Measurements from ENCODE around the gene DUOXA2. TPM values are rescaled to one million over a fixed set of nuclear protein-coding genes. Genes with fewer than 3 reads are reported as not detected.

Gene DUOXA2
- polyA plus RNA-seq, 2 of the 4 experiments (the other 2 are of a cell fraction): not detected

- 0% methylated on average over 4 of the region's 79 CpGs for WGBS (ENCODE audit: missing lambda C conversion rate)
- Histone ChIP-seq H3K9me3 (no peaks in the 10 kb centered on the region), H3K27ac (peak overlapping the region; percentile 92 to 100), H3K4me3 (peak overlapping the region; percentile 67), H3K4me1 (peaks cover 11% of the 10 kb centered on the region), H3K4me2 (peak overlapping the region; percentile 98)
- FAIRE-seq (no peak), DNase-seq (ENCODE audit: low read depth in 1 of 2, low spot score in 1 of 2) (peak; percentile 78 to 80), ATAC-seq (peak; percentile 92 to 95)
- ChIA-PET POLR2A (interaction anchor here (1.0 kb wide), 1 partner anchor 31 kb away, joined by 4 read pairs; no protein-coding TSS in a partner anchor), CTCF (interaction anchor here (0.8 to 3.3 kb wide), 7 partner anchors 9 to 38 kb away, joined by 3 to 19 read pairs (median 10); partner anchors contain the start of gene SHF)
- no peak for TF ChIP-seq RNF2 (IDR thresholded peaks at IDR 0.05; ENCODE audit: borderline replicate concordance, low read depth)
- TF ChIP-seq KDM5A (IDR thresholded peaks at IDR 0.05): no peak
- TF ChIP-seq HEYL (CRISPR knock-in tag; IDR thresholded peaks at IDR 0.05): no peak
- TF ChIP-seq FOSB (CRISPR knock-in tag; IDR thresholded peaks at IDR 0.05): no peak
- no peak for TF ChIP-seq PBX3 (IDR thresholded peaks at IDR 0.05)
- TF ChIP-seq BHLHE40 (IDR thresholded peaks at IDR 0.05; ENCODE audit: low read depth, low read length): no peak
- TF ChIP-seq JUNB (IDR thresholded peaks at IDR 0.05): no peak
- peak; percentile 41 for TF ChIP-seq MAX (IDR thresholded peaks at IDR 0.05)
- no peak for TF ChIP-seq ELK1 (IDR thresholded peaks at IDR 0.05; ENCODE audit: low read depth, low read length)
- no peak for TF ChIP-seq SREBF2 (IDR thresholded peaks at IDR 0.05)
- no peak for TF ChIP-seq CBX2 (IDR thresholded peaks at IDR 0.05; ENCODE audit: borderline replicate concordance, low read depth)
- TF ChIP-seq CHD2 (IDR thresholded peaks at IDR 0.05; ENCODE audit: low read length, partially characterized antibody): no peak
- TF ChIP-seq BCL3 (IDR thresholded peaks at IDR 0.05): no peak
- TF ChIP-seq ATOH8 (CRISPR knock-in tag; IDR thresholded peaks at IDR 0.05; ENCODE audit: low read depth): no peak
- no peak for TF ChIP-seq HOXB5 (CRISPR knock-in tag; IDR thresholded peaks at IDR 0.05)
- peak in 1 of 2 experiments; percentile 70; a peak in 3 of 5 replicates for TF ChIP-seq JUN (IDR thresholded peaks at IDR 0.05)
- TF ChIP-seq ZFP36 (IDR thresholded peaks at IDR 0.05; ENCODE audit: borderline replicate concordance, partially characterized antibody): no peak
- TF ChIP-seq EP300 (IDR thresholded peaks at IDR 0.05): no peak
- TF ChIP-seq HDAC2 (IDR thresholded peaks at IDR 0.05): no peak
- TF ChIP-seq NPAS2 (CRISPR knock-in tag; IDR thresholded peaks at IDR 0.05; ENCODE audit: borderline replicate concordance): no peak
- TF ChIP-seq RFX5 (IDR thresholded peaks at IDR 0.05): no peak
- no peak for TF ChIP-seq HES2 (IDR thresholded peaks at IDR 0.05)
- TF ChIP-seq RAD21 (conservative IDR thresholded peaks at IDR 0.05 in 1 of 2, IDR thresholded peaks at IDR 0.05 in 1 of 2): peak in 1 of 2 experiments; percentile 26; a peak in 1 of 5 replicates
- TF ChIP-seq CTCF (IDR thresholded peaks at IDR 0.05): peak; percentile 32; the same call in 1 of the 3 replicates
- peak; percentile 26 for TF ChIP-seq POLR2A (IDR thresholded peaks at IDR 0.05; ENCODE audit: low read length)
- TF ChIP-seq GATA3 (IDR thresholded peaks at IDR 0.05; ENCODE audit: borderline replicate concordance): no peak
- TF ChIP-seq CEBPB (IDR thresholded peaks at IDR 0.05): no peak
- TF ChIP-seq RCOR1 (IDR thresholded peaks at IDR 0.05; ENCODE audit: low read depth, low read length): no peak
- no peak for TF ChIP-seq ESRRA (IDR thresholded peaks at IDR 0.05; ENCODE audit: borderline replicate concordance, low read length)
- no peak for TF ChIP-seq USF2 (IDR thresholded peaks at IDR 0.05)
- 0 out of 2 replicates have a peak, but pooled peaks have one; percentile 47 for TF ChIP-seq E2F6 (IDR thresholded peaks at IDR 0.05; ENCODE audit: borderline replicate concordance, low read depth)
- peak; percentile 34 for TF ChIP-seq PHF8 (IDR thresholded peaks at IDR 0.05; ENCODE audit: borderline replicate concordance, low read depth)
- no peak for TF ChIP-seq EHF (CRISPR knock-in tag; IDR thresholded peaks at IDR 0.05)
Observed at GRCh38 chr15:45166834-45167630, 52.9 kb downstream of the DUOXA2 start.
